Lower lobe of right lung (tissue), 2 donors: Measurements from ENCODE around the gene SFTPB. TPM values are rescaled to one million over a fixed set of nuclear protein-coding genes. Genes with fewer than 3 reads are reported as not detected.
A peak's percentile ranks its signal among the peaks of the same experiment; 100 is the strongest.

Source experiments
- ATAC-seq, 2 donors: fragments of 200-7000 bp; cut with Tn5 transposase; one replicate each; pipeline ENCODE4 v1.9.1; 2020 to 2022; ENCODE audit warnings: mild to moderate bottlenecking in 2 of 2, moderate library complexity in 2 of 2
- DNase-seq: peaks from one replicate; pipeline ENCODE4 v3.0.0-alpha.2; 2020
- H3K27ac ChIP-seq: fragments of 200-600 bp; one replicate; pipeline ENCODE4 v1.8.0; 2022
- H3K27me3 ChIP-seq: fragments of 200-600 bp; one replicate; pipeline ENCODE4 v1.8.0; 2022; ENCODE audit warnings: low read depth
- H3K36me3 ChIP-seq: fragments of 200-600 bp; one replicate; pipeline ENCODE4 v1.8.0; 2022; ENCODE audit warnings: mild to moderate bottlenecking
- H3K4me1 ChIP-seq: fragments of 200-600 bp; one replicate; pipeline ENCODE4 v1.8.0; 2022
- H3K4me3 ChIP-seq: fragments of 200-600 bp; one replicate; pipeline ENCODE4 v1.8.0; 2022; ENCODE audit warnings: mild to moderate bottlenecking
- H3K9me3 ChIP-seq: fragments of 200-600 bp; one replicate; pipeline ENCODE4 v1.8.0; 2022
- intact Hi-C: fragments of 100-400 bp; cut with DNase I; formaldehyde crosslinking; loops from one replicate; pipeline ENCODE4 v1.11.0; 2022
- total RNA-seq: library from RNA; stranded (reverse); fragmentation: NEBNext Ultra II Directional; extraction: Animal tissue kit (Norgen Biotek cat#: 25700); gene quantifications from one replicate; pipeline ENCODE4 v1.2.1, GENCODE V29; 2021
- TF ChIP-seq, protein P1 (sequence below): fragments of 200-600 bp; IDR thresholded peaks from one replicate; pipeline ENCODE4 v1.8.0; 2022; ENCODE audit warnings: antibody characterized with exemption, mild to moderate bottlenecking
- donor health status: DM: no; HTN: yes; CAD: no; lungs with severe emphysema.

The SFTPB gene
- total RNA-seq, 1 donor from 2014 or later: 12,584 TPM

- H3K4me3 ChIP-seq: no peak overlapping the region
- H3K27ac ChIP-seq: no peak overlapping the region
- ATAC-seq (no peak), DNase-seq (no peak)
- intact Hi-C loops: no loop called here
- no peaks in the 10 kb centered on the region for H3K9me3 ChIP-seq
- peaks cover 28% of the 10 kb centered on the region for H3K4me1 ChIP-seq
- peaks cover 74% of the 10 kb centered on the region for H3K36me3 ChIP-seq
- TF ChIP-seq, protein P1, sequence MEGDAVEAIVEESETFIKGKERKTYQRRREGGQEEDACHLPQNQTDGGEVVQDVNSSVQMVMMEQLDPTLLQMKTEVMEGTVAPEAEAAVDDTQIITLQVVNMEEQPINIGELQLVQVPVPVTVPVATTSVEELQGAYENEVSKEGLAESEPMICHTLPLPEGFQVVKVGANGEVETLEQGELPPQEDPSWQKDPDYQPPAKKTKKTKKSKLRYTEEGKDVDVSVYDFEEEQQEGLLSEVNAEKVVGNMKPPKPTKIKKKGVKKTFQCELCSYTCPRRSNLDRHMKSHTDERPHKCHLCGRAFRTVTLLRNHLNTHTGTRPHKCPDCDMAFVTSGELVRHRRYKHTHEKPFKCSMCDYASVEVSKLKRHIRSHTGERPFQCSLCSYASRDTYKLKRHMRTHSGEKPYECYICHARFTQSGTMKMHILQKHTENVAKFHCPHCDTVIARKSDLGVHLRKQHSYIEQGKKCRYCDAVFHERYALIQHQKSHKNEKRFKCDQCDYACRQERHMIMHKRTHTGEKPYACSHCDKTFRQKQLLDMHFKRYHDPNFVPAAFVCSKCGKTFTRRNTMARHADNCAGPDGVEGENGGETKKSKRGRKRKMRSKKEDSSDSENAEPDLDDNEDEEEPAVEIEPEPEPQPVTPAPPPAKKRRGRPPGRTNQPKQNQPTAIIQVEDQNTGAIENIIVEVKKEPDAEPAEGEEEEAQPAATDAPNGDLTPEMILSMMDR: no peak
- H3K27me3 ChIP-seq: no peaks in the 10 kb centered on the region
Observed at GRCh38 chr2:85650456-85650855, 17.5 kb downstream of the SFTPB start.

GRCh38 chr2:85649201-85650190 lies 18.5 kb downstream of the SFTPB start:
- peak overlapping the region; percentile 25 for H3K27ac ChIP-seq
- intact Hi-C loops: no loop called here
- ATAC-seq (no peak), DNase-seq (no peak)
- H3K27me3 ChIP-seq: no peaks in the 10 kb centered on the region
- H3K4me1 ChIP-seq: peaks cover 28% of the 10 kb centered on the region
- TF ChIP-seq, protein P1: no peak
- H3K36me3 ChIP-seq: peaks cover 84% of the 10 kb centered on the region
- H3K4me3 ChIP-seq: no peak overlapping the region
- no peaks in the 10 kb centered on the region for H3K9me3 ChIP-seq

DNA sequence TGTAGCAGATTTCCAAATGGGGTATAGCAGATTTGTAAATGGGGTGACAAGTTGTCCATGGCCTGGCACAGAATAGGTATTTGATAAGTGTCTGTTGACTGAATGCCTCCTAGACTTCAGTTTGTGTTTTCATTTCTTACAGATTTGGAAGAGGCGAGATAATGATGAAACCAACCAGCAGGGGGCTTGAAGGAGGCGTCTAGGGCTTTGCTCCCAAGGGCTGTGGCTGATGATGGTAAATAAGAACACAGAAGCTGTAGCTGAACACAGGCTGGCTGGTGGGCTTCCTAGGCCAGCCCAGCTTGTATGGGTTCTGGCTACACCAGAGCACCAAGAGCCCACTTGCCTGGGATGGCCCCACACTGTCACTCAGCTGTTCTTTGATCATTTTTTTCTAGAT lies 19.4 kb downstream of the SFTPB start:
- no peaks in the 10 kb centered on the region for H3K27me3 ChIP-seq
- peak overlapping the region; percentile 25 for H3K27ac ChIP-seq
- H3K4me1 ChIP-seq: peaks cover 23% of the 10 kb centered on the region
- H3K4me3 ChIP-seq: no peak overlapping the region
- no peak for DNase-seq
- H3K36me3 ChIP-seq: peaks cover 90% of the 10 kb centered on the region
- no peaks in the 10 kb centered on the region for H3K9me3 ChIP-seq
- intact Hi-C loops: no loop called here
- peak in 1 of 2 donors; percentile 15 for ATAC-seq
- TF ChIP-seq, protein P1: peak; percentile 44

DNA sequence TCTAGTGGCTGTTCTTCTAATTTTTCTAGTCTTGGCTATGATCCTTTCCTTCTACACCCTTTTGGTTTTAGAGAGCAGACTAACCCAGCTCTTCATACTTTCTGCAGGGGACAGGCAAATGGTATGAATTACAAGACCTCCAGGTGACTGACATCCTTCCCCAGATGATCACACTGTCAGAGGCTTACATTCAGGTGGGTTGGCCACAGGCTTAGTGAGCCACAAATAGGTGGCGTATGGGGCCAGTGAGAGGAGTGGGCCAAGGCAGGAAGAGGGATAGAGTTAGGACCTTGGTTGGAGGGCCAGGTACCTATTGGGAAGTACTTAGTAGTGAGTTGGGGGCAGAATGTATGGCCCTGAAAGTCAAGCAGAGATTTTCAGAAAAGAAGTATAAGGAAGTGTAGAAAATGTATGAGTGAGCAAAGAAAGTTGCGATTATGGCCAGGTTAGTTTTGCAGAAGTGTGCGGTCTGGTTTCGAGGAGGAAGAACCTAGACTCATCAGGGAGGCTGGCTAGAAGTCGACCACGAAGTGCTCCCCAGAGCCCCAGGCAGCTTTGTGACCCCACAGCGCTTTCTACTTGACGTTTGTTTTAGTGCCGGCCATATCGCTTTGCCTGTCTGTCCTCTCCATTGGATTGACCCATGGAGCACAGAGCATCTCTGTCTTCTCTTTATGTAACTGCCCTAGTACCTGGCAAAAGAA lies 20.0 kb downstream of the SFTPB start:
- Histone ChIP-seq H3K9me3 (no peaks in the 10 kb centered on the region), H3K36me3 (peaks cover 92% of the 10 kb centered on the region), H3K27me3 (no peaks in the 10 kb centered on the region), H3K27ac (peak overlapping the region; percentile 10), H3K4me1 (peaks cover 16% of the 10 kb centered on the region), H3K4me3 (no peak overlapping the region)
- ATAC-seq (no peak), DNase-seq (no peak)
- TF ChIP-seq, protein P1: no peak
- intact Hi-C loops: no loop called here

GRCh38 chr2:85646166-85646565 lies 21.8 kb downstream of the SFTPB start:
- Histone ChIP-seq H3K27ac (no peak overlapping the region), H3K9me3 (no peaks in the 10 kb centered on the region), H3K4me3 (no peak overlapping the region), H3K4me1 (peaks cover 13% of the 10 kb centered on the region), H3K36me3 (peaks cover 98% of the 10 kb centered on the region), H3K27me3 (no peaks in the 10 kb centered on the region)
- TF ChIP-seq, protein P1: no peak
- DNase-seq: no peak
- intact Hi-C loops: no loop called here
- ATAC-seq: no peak
